ENCODE data around the gene TTC32. TPM values are rescaled to one million over a fixed set of nuclear protein-coding genes. Genes with fewer than 3 reads are reported as not detected.

The TTC32 gene
- total RNA-seq, 1 donor from 2014 or later = 8.1 TPM

GRCh38 chr2:19850056-19851050, 51.4 kb downstream of the TTC32 start:
- DNase-seq = no peak

GRCh38 chr2:19848952-19849351, 52.8 kb downstream of the TTC32 start:
- DNase-seq = no peak

GRCh38 chr2:19848029-19848750, 53.6 kb downstream of the TTC32 start:
- no peak for DNase-seq

- DNase-seq = no peak
Observed at GRCh38 chr2:19847486-19847885, 54.3 kb downstream of the TTC32 start.

Other genes starting within 250 kb of the TTC32 start
- gene WDR35, start 88.1 kb upstream of the TTC32 start, total RNA-seq = 14.7 TPM
- gene MATN3, start 110.7 kb upstream of the TTC32 start, total RNA-seq = 0.30 TPM
- 206 TPM for gene LAPTM4A, start 149.6 kb upstream of the TTC32 start, total RNA-seq